ENCODE measurements around the gene PSEN2. TPM values are rescaled to one million over a fixed set of nuclear protein-coding genes. Genes with fewer than 3 reads are reported as not detected.

The PSEN2 gene
- total and polyA plus RNA-seq, 2 donors (not counting 3 experiments of a cell fraction or from before 2014, with no cell fraction given): 12.5 to 19.3 TPM

DNA sequence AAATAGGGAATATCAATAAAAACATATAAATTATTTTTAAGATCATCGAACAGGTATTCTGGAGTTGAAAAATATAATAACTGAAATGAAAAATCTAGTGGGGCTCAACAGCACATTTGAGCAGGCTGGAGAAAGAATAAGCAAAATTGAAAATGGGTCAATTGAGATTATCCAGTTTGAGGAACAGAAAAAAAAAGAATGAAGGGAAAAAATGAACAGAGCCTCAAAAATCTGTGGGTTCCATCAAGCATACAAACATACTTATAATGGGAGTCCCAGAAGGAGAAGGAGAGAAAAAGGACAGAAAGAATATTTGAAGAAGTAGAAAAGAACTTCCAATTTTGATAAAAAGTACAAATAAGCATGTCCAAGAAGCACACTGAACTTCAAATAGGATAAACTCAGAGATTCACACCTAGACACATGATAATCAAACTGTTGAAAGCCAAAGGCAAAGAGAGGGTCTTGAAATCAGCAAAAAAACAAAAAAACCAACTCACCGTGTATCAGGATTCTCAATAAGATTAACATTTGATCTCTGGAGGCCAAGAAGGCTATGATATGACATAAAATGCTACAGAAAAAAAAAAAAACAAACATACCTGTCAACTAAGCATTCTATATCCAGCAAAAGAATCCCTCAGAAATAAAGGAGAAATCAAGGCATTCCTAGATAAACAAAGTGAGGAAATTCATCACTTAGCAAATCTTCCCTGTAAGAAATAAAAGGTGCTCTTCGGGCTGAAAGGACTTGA lies 64.2 kb downstream of the PSEN2 start:
- FAIRE-seq (no peak), DNase-seq (ENCODE audit: low read depth, low spot score) (no peak)
- CTCF ChIA-PET: no interaction called here
- H3K4me1 ChIP-seq (ENCODE audit: control insufficient read depth, extremely low read depth, insufficient read depth, low read length): peaks cover 4% of the 10 kb centered on the region
- no peaks in the 10 kb centered on the region for H4K20me1 ChIP-seq (replicated peaks; ENCODE audit: control insufficient read depth, extremely low read depth, insufficient read depth, low read length)
- H3K36me3 ChIP-seq (ENCODE audit: control insufficient read depth in 2 of 2, extremely low read depth in 1 of 2, insufficient read depth in 2 of 2, low read length in 2 of 2): no peaks in the 10 kb centered on the region
- H3K27me3 ChIP-seq (ENCODE audit: control insufficient read depth in 2 of 2, insufficient read depth in 2 of 2, low read length in 2 of 2): no peaks in the 10 kb centered on the region
- no peaks in the 10 kb centered on the region for H3K79me2 ChIP-seq (ENCODE audit: control insufficient read depth, insufficient read depth, low read length)
- no peak overlapping the region for H3K4me2 ChIP-seq (ENCODE audit: insufficient read depth, low read length)
- BruUV-seq (replicated peaks): no TSS peak
- dilution Hi-C loops (cut with MboI; ENCODE audit: extremely low pct_ligation_motif_present, low sequenced_read_pairs): no loop called here
- TF ChIP-seq EZH2 (IDR thresholded peaks at IDR 0.05; ENCODE audit: borderline replicate concordance, low read depth, low read length, severe bottlenecking): no peak
- TF ChIP-seq, protein P1, sequence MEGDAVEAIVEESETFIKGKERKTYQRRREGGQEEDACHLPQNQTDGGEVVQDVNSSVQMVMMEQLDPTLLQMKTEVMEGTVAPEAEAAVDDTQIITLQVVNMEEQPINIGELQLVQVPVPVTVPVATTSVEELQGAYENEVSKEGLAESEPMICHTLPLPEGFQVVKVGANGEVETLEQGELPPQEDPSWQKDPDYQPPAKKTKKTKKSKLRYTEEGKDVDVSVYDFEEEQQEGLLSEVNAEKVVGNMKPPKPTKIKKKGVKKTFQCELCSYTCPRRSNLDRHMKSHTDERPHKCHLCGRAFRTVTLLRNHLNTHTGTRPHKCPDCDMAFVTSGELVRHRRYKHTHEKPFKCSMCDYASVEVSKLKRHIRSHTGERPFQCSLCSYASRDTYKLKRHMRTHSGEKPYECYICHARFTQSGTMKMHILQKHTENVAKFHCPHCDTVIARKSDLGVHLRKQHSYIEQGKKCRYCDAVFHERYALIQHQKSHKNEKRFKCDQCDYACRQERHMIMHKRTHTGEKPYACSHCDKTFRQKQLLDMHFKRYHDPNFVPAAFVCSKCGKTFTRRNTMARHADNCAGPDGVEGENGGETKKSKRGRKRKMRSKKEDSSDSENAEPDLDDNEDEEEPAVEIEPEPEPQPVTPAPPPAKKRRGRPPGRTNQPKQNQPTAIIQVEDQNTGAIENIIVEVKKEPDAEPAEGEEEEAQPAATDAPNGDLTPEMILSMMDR (IDR thresholded peaks at IDR 0.05; ENCODE audit: extremely low read depth in 1 of 2, insufficient read depth in 1 of 2, low read depth in 1 of 2, low read length in 2 of 2): no peak
- TF ChIP-seq, protein P2, sequence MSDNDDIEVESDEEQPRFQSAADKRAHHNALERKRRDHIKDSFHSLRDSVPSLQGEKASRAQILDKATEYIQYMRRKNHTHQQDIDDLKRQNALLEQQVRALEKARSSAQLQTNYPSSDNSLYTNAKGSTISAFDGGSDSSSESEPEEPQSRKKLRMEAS (IDR thresholded peaks at IDR 0.05; ENCODE audit: insufficient read depth, insufficient read length): no peak
- TF ChIP-seq JUN (IDR thresholded peaks at IDR 0.05; ENCODE audit: borderline replicate concordance, insufficient read depth, insufficient read length, low read depth): no peak
- no peak for TF ChIP-seq POLR2AphosphoS5 (IDR thresholded peaks at IDR 0.05; ENCODE audit: insufficient read depth, low read depth, low read length)
- no peak for TF ChIP-seq MYC (IDR thresholded peaks at IDR 0.05; ENCODE audit: low read depth, low read length)
- TF ChIP-seq FOS (IDR thresholded peaks at IDR 0.05; ENCODE audit: borderline replicate concordance, insufficient read depth, low read length): no peak
- TF ChIP-seq GATA2 (IDR thresholded peaks at IDR 0.05; ENCODE audit: insufficient read depth, insufficient read length, low read depth, low read length): no peak
- TF ChIP-seq POLR2A (IDR thresholded peaks at IDR 0.05; ENCODE audit: low read depth, low read length): no peak
- no peak overlapping the region for H2AFZ ChIP-seq (ENCODE audit: low read depth, low read length)
- H3K9me3 ChIP-seq (replicated peaks; ENCODE audit: control insufficient read depth, insufficient read depth, low read length): no peaks in the 10 kb centered on the region
- no peak overlapping the region for H3K4me3 ChIP-seq (replicated peaks in 1 of 3; ENCODE audit: insufficient read depth in 1 of 3, low read depth in 1 of 3, low read length in 3 of 3)
- no peak overlapping the region for H3K9ac ChIP-seq (replicated peaks; ENCODE audit: extremely low read depth, insufficient read depth, low read length)
- intact Hi-C loops (cut with micrococcal nuclease): loop anchor here (5.0 kb wide), 1 partner anchor 53 kb away; no protein-coding TSS in a partner anchor
- POLR2A ChIA-PET: no interaction called here
- no peak overlapping the region for H3K27ac ChIP-seq (ENCODE audit: insufficient read depth, low read depth, low read length)
- H3K9me1 ChIP-seq (replicated peaks; ENCODE audit: control insufficient read depth, extremely low read depth, insufficient read depth, low read length): no peaks in the 10 kb centered on the region
